ENCODE measurements around the gene CBLL1. TPM values are rescaled to one million over a fixed set of nuclear protein-coding genes. Genes with fewer than 3 reads are reported as not detected.

The CBLL1 gene, protein sequence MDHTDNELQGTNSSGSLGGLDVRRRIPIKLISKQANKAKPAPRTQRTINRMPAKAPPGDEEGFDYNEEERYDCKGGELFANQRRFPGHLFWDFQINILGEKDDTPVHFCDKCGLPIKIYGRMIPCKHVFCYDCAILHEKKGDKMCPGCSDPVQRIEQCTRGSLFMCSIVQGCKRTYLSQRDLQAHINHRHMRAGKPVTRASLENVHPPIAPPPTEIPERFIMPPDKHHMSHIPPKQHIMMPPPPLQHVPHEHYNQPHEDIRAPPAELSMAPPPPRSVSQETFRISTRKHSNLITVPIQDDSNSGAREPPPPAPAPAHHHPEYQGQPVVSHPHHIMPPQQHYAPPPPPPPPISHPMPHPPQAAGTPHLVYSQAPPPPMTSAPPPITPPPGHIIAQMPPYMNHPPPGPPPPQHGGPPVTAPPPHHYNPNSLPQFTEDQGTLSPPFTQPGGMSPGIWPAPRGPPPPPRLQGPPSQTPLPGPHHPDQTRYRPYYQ
- 10 to 100 TPM; 21.9 to 31.2 (median 29.9) TPM for polyA plus RNA-seq (ENCODE audit: insufficient read length in 4 of 4)

DNA sequence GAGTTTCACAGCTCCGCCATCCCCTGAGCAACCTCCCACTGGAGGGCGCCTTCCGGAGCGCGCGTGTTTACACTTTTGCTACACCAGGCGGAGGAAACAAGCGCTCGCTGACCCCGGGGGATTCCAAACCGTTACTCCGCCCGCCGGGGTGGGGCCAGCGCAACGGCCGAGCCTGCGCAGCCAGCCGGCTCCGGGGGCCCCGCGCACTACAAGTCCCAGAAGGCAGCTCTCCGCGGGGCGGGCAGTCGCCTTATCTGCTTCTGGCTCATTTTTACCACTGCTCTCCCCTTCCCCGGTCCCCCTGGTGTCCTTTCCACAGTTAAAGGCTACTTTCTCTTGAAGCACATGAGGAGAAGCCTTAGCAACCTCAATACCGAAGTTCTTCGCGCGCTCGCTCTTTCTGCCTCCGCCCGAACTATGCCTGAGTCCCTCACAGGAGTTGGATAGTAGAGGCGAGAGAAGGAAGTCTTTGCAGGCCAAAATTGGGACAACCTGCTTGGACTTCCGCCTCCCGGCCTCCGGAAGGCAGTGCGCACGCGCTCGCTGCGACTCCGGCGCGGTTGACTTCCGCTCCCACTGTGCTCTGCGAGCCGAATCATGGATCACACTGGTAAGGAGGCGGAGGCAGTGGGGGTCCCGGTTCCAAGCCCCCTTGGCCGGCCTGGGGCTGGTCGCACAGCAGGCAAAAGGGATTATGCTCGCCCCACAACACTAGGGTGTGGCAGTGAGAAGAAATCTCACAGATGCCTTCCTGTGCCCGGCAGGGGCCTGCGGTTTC is at the start of gene CBLL1:
Gene CBLL1 (plus strand): TSS at position 576 of the 778 bp plus-strand sequence. CDS start 22 bp downstream, at position 598.
- DNase-seq (ENCODE audit: low read depth in 4 of 4, low spot score in 2 of 4) = peak; percentile 90 to 99 (median 92)

DNA sequence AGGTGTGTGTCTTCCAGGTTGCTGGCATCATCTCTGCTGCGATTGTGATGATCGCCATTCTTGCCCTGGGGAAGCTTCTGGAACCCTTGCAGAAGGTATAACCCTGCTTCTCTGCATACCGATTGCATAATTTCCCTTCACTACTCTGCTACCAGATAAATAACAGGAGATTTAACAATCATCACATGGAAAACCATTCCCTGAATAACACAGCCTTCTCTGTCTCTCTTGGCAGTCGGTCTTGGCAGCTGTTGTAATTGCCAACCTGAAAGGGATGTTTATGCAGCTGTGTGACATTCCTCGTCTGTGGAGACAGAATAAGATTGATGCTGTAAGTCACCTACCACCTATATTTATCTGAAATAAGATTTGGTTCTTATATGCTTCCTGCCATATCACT is 49.6 kb upstream of the CBLL1 start:
- no peak for DNase-seq (ENCODE audit: low read depth in 4 of 4, low spot score in 2 of 4)

DNA sequence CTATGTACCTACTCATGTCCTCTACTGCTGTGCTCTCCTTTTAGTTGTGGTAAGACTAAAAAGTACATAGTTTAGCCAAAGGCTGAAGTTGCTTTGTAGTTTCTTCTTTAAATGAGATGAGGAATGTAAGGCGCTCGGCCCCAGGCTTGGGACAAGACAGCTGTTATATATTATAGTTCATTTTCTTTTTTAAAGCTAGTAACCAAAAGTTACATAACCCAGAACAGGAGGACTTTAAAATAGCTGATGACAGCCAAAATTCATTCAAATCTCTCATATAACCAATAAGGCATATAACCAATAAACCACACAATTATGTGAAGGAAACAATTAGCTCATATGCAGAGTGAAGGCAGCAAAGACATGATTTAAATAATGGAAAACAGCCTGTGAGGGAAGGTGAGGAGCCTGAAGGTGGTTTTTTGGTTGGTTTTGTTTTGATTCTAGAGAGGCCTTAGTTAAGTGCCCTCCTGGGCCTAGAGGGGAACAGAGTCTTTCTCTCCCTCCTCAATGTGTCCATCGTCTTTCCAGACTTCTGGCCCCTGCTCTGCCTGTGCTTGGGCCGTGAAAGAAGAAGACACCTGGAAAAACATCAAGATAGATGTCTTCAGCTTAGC is 47.5 kb upstream of the CBLL1 start:
- DNase-seq (ENCODE audit: low read depth in 4 of 4, low spot score in 2 of 4) = no peak

DNA sequence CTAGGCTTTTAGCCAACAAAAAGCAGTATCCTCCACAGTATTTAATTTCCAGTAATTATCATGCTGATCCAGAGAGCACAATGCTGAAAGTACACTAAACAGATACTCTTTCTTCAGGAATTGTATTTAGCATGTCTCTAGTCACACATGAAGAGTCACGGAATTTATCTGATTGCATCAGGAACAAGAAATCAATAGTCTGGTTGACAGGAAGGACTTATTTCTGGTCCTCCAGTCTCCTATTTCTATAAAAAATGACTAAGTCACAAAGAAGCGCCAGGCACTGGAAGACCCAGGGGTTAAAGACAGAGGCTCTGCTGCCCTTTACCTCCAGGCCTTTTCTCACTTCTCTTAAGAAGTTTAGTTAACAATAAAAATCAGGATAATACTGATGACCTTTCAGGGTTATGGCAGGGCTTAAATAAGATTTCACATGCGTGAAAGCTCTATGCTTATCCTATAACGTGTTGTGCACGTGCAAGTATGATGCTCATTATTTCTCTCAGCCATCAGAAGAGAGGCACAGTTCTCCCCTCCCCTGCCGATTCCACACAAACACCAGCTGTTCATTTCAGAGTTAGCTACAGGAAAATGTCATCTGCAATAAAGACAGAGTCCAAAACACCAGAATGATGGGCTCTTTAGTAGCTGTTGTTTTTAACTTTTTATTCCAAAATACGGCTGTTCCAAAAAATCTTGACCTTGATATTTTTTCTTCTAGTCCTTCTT is 46.5 kb upstream of the CBLL1 start:
- DNase-seq (ENCODE audit: low read depth in 4 of 4, low spot score in 2 of 4) = no peak

DNA sequence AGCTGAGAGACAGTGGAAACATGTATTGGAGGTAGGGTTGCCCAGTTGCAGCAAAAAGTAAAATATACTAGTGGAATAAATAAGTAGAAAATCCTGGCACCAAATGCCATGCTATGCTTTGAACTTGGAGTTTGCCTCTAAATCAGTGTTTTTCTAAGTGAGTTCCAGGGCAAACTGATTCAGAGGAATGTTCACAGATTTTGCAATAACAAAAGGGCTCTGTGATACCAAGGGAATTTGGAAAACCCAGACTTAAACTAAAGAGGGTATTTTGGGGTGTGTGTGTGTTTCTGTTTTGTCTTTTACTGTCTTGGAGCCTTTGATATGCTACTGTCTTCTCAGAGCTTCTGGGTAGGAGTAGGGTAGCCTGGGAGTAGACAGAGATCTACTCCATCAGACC is 43.4 kb upstream of the CBLL1 start:
- no peak for DNase-seq (ENCODE audit: low read depth in 4 of 4, low spot score in 2 of 4)

DNA sequence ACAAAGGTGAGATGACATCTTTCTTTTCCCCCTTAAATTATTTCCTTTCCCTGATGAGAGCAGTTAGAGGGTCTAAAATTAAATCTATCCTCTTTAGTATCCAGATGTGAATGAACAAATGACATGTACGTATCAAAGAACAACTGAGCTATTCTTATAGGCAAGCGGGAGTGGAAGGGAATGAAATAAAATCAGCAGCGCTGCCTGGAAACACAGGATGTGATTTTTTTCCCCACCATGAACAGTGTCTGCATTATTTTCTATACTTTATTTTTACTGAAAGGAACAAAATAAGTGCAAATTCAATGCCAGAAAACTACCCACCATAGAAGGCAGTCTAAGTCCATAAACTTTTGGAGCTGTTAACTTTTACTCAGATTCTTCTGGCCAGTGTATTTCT is 42.8 kb upstream of the CBLL1 start:
- no peak for DNase-seq (ENCODE audit: low read depth in 4 of 4, low spot score in 2 of 4)

DNA sequence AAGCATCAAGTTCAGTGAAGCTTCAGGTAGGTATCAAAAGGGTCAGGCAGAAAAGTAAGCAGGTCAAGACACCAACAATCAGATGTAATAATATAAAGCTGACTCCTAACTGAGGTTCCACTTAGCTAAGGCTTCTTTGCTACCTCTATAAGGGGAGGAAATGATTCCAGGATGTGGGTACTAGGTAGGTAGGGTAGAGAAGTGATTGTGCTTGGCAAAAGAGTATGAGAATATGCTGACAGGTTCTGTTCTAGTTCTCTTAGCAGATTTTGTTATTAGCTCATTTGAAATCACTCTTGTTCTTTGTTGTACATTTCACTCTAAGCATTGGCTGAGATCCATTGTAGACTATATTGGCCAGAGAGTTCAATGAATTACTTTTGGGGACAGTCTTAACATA is 40.7 kb upstream of the CBLL1 start:
- DNase-seq (ENCODE audit: low read depth in 4 of 4, low spot score in 2 of 4) = no peak

DNA sequence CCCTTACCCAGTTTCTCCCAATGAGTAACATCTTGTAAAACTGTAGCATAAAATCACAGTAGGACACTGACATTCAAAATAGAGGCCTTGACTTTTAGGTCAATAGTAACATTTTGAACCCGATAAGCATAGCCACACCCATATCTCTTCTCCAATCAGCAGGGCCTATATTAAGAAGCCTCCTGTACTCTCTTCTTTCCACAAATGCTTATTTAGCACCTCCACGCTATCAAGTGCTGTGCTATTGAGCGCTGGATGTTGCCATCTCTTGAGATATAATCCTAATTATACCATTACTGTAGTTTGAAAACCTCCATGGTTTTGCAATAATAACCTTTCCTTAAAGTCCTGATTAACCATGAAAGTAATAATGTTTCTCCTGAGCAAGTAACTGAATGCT is 40.1 kb upstream of the CBLL1 start:
- no peak for DNase-seq (ENCODE audit: low read depth in 4 of 4, low spot score in 2 of 4)

DNA sequence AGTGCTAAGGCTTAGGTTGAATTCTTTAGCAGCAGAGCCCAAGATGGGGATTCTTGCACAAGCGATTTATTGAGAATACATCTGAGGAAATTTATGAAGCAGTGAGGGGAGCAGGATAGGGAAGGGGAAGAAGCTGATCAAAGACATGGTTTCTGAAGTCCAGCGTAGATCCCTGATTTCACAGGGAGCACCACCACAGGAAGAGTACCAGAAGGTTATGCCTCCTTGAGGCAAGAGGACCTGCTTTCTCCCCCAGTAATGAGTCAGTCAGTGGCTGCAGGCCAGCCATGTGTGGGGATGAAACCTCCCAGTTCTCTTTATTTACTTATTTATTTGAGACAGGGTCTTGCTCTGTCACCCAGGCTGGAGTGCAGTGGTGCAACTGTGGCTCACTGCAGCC is 35.0 kb upstream of the CBLL1 start:
- DNase-seq (ENCODE audit: low read depth in 4 of 4, low spot score in 2 of 4) = no peak

DNA sequence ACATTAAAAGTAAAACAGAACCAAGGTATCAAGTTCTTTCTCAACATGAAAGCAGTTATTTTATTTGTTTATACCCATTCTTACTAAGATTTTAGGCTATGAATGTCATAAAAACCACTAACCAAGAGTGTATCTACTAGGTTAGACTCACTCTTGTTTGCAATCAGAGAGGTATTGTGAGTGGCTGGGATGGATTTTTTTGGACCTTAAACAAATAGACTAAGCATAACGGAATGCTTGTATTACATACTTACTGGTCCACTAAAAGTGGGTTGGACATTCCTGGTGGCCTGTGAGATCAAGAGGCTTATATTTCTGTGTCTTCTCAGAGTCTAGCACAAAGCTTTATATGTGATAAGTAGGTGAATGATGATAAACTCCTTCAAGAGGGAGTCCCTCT is 32.6 kb upstream of the CBLL1 start:
- no peak for DNase-seq (ENCODE audit: low read depth in 4 of 4, low spot score in 2 of 4)

DNA sequence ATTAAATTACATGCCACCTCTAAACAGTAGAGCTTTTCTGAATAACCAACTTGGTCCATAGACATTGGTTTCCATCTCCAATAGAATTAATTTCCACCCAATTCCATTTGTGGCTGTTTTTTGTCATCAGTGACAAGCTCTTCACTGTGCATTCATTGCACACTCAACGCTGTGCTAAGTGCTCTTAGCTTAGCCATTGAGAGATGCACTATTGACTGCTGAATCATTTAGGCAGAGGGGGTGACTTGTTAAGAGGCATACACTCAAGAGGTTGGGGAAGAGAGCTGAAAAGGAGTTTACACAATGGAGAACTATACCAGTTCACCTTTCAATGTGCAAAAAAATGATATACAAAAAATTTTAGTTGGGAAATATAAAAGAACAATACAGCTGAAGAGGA is 31.9 kb upstream of the CBLL1 start:
- no peak for DNase-seq (ENCODE audit: low read depth in 4 of 4, low spot score in 2 of 4)

DNA sequence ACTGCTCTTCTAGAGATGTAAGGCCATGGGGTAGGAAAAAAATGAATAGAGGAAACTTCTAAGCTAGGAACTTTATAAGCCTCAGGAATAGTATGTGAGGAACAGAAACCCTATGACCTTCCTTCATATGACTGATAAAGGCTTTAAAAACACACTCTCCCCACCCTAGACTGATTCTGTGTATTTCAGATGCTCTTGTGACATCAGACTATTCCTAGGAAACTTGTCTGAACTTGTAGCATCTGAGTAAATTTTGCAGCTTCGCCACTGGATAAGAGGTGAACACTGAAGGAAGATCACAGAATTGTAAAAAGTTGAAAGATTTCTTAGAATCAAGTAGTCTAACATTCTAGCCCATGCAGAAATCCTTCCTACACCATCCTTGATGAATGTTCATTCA is 31.0 kb upstream of the CBLL1 start:
- no peak for DNase-seq (ENCODE audit: low read depth in 4 of 4, low spot score in 2 of 4)

DNA sequence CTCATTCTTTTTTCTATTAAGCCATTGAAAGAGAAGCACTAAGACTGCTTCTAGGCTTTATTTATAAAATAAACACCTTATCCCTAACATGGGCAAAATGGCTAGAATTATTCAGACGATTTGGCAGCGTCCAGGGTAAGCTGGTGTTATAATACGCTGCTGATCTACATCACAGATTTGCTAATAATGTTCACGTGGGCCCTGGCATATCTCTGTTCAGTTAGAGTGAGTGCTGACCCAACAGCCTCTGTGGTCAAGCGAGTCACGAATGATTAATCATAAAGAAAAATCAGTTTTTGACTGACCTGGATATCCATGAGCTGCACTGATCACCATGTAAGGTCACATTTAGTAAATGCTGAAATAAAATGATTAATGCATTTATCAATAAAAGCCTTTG is 28.4 kb upstream of the CBLL1 start:
- no peak for DNase-seq (ENCODE audit: low read depth in 4 of 4, low spot score in 2 of 4)

DNA sequence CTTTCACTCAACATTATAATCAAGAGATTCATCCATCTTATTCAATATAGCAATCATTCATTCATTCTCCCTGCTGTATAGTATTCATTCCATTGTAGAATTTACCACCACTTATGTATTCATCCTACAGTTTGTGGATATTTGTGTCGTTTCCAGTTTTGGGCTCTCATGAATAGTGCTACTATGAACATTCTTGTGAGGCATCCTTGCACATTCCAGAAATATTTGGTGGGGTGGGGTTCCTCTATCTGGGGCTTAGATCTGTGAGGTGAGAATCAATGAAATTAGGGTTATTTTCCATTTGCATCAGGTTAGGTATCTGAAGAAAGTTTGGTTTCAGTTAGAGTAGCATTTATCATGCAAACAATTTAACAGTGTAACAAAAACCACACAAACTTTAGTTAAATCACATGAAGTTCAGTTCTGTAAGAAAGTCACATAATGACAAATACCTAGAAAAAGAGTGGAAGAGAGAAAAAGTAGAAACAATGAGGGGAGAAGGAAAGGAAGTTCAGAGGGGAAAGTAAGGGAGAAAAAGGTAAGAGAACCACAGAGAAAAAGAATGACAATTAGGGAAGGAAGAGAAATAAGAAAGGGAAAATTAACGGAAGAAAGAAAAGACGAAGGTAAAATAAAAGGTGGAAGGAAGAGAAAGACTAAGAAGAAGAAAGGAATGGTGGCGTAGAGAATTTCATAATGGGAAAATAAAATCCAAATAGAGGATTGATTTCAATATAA is 25.3 kb upstream of the CBLL1 start:
- no peak for DNase-seq (ENCODE audit: low read depth in 4 of 4, low spot score in 2 of 4)

DNA sequence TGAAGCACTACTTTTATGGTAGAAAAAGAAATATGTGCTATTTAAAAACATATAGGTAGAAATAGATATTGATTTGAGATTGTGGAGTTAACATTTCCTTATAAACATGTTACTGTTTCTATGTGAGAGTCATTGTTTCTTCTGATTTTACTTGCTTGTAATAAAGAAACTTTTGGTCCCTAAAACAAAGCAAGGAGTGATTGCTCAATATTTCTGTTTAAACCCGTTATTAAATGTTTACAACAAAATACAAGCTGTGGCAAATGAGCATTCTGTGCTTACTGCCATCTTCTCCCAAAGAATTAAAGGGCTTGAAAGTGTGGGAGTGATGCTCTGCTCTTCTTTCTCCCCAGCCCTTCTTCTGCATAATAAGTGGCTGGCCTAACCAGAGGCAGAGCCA is 22.7 kb upstream of the CBLL1 start:
- no peak for DNase-seq (ENCODE audit: low read depth in 4 of 4, low spot score in 2 of 4)

DNA sequence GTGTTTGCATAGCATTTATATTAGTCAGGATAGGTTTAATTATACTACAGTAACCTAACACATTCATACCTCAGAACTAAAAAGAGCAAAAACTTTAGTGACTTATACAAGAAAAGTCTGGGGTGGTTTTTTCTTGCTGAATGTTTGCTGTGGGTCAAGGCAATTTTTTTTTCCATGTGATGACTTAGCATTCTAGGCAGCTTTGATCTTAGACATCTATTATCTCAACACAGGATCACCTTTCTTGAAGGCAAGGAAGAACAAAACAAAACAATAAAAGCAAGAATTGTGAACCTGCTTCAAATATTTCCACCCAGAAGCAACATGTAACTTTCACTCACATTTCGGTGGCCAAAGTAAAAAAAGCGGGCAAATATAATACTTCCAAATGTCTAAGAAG is 20.7 kb upstream of the CBLL1 start:
- DNase-seq (ENCODE audit: low read depth in 4 of 4, low spot score in 2 of 4) = no peak

DNA sequence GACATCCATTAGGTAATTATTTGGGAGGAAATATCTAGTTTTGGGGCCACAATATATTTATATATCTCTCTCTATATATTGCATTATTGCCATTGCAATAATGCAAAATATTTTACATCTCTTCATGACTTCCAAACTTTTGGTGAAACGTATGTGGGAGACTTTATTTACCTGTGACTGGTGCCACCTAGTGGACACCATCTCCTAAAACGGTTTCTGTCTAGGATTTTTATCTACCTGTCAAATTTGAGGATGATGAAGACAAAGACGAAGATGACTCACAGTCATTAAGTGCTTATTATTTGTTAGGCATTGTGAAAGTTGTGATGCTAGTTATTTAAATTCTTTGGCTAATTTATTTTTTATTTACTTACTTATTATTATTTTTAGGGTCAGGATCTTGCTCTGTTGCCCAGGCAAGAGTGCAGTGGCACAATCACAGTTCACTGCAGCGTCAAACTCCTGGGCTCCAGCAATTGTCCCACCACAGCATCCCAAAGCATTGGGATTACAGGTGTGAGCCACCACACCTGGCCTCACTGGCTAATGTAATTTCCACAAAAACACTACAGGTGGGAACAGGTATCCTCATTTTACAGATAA is 18.7 kb upstream of the CBLL1 start:
- DNase-seq (ENCODE audit: low read depth in 4 of 4, low spot score in 2 of 4) = peak in 3 of 4 donors; percentile 15 to 53 (median 19)

DNA sequence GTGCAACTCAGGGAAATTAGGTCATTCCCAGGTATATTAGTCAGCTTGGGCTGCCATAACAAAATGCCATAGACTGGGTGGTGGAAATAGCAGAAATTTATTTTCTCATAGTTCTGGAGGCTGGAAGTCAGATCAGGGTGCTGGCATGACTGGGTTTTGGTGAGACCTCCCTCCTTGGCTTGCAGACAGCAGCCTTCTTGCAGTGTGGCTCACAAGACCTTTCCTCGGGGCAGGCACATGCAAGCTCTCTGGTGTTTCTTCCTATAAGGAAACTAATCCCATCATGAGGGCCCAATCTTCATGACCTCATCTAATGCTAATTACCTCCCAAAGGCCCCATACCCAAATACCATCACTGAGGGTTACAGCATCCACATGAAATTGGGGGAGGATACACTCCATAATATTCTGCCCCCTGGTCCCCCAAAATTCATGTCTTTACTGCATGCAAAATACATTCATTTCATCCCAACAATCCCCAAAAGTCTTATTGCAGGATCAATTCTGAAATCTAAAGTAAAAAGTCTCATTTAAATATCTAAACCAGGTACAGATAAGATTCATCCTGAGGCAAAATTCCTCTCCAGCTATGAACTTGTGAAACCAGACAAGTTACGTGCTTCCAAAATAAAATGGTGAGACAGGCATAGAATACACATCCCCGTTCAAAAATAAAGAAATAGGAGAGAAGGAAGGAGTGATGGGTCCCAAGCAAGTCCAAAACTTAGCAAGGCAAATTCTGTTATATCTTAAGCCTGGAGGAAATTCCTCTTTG is 17.4 kb upstream of the CBLL1 start:
- DNase-seq (ENCODE audit: low read depth in 4 of 4, low spot score in 2 of 4) = no peak

DNA sequence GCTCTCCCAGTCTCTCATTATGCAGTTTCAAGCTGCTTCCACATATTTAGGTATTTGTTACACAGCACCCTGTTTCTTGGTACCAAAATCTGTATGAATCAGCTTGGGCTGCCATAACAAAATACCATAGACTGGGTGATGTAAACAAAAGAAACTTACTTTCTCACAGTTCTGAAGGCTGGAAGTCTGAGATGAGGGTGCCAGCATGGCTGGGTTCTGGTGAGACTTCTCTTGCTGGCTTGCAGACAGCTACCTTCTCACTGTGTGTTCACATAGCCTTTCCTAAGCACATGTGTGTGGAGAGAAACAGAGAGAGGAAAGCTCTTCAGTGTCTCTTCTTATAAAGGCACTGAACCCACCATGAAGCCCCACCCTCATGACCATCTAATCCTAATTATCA is 15.7 kb upstream of the CBLL1 start:
- no peak for DNase-seq (ENCODE audit: low read depth in 4 of 4, low spot score in 2 of 4)
